ENCODE data around the gene INTS2.
"Not testable (repeated sequence)": the region's sequence is repeated elsewhere in the genome, so short reads cannot be mapped to it uniquely, and the experiment has no call there.

Gene INTS2

DNA sequence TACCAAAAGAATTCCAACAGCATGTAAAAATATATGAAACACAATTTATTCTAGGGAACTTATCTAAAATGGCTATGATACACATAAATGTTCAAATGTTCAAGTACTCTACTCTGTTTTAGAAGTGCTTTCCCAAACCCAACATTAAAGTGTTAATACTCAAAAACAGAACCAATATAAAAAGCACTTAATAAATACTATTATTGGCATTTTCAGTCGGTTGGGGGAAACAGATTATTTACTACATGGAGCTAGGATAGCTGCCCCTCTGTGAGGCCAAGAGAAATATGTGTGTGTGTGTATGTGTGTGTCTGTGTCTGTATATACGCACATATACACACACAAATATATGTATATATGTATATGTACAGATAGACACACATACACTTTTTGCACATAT lies 32.4 kb downstream of the INTS2 start:
- ATAC-seq: no peak

DNA sequence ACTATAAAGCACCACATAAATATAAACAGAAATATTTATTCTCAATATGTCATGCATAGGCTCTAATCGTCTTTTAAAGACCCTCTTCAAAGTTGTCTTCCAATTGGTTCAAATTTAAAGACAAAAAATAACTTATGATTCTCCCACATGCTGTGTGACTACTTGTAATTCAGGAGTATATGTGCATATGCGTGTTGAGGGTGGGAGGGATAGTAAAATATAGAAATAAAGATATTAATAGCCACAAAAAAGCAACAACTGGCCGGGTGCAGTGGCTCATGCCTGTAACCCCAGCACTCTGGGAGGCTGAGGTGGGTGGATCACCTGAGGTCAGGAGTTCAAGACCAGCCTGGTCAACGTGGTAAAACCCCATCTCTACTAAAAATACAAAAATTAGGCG lies 33.5 kb downstream of the INTS2 start:
- ATAC-seq: not testable (repeated sequence)

DNA sequence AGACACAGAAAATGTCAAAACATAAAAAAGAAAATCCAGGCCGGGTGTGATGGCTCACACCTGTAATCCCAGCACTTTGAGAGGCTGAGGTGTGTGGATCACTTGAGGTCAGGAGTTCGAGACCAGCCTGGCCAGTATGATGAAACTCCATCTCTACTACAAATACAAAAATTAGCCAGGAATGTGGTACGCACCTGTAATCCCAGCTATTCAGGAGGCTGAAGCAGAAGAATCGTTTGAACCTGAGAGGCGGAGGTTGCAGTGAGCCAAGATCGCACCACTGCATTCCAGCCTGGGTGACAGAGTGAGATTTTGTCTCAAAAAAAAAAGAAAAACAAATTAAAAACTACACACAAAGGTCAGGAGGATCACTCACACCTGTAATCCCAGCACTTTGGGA lies 40.0 kb downstream of the INTS2 start:
- not testable (repeated sequence) for ATAC-seq

DNA sequence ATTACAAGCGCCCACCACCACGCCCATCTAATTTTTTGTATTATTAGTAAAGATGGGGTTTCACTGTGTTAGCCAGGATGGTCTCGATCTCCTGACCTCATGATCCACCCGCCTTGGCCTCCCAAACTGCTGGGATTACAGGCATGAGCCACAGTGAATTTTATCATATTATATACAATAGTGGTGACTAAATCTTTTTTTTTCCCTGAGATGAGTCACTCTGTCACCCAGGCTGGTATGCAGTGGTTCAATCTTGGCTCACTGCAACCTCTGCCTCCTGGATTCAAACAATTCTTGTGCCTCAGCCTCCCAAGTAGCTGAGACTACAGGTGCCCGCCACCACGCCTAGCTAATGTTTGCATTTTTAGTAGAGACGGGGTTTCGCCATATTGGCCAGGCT lies 41.9 kb downstream of the INTS2 start:
- not testable (repeated sequence) for ATAC-seq

DNA sequence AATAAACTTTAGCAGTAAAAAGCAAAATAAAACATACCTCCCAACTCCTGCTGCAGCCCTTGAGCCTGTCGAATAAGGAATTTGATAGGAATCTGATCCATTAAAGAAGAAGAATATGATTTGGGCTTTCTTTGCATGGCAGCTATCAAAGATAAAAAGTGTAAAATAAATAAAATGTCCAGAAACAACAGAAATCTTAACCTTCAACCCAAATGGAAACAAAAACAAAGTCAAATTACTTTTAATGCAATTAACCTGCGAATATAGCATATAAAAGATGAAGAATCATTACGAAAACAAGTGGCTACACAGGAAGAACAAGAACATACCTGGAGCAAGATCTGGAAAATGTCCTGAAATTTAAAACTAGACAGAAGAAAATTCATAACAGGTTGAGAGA lies 42.9 kb downstream of the INTS2 start:
- ATAC-seq: no peak

DNA sequence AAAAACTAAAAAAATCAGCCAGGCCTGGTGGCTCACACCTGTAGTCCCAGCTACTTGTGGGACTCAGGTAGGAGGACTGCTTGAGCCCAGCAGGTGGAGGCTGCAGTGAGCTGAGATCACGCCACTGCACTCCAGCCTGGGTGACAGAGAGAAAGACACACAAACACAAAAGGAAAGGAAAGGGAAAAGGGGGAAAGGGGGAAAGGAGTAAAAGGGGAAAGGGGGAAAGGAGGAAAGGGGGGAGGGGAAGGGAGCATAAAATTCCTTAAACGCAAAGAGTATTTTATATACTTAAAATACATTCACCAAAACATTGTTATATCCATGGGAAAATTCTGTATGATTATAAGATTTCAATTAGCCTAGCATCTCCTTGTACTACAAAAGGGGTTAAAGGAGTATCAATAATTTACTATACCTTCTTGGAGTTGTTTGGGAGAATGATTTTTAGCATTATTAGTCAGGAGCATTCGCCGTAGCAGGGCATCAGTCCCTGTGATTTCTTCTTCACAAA lies 47.1 kb downstream of the INTS2 start:
- ATAC-seq: no peak

DNA sequence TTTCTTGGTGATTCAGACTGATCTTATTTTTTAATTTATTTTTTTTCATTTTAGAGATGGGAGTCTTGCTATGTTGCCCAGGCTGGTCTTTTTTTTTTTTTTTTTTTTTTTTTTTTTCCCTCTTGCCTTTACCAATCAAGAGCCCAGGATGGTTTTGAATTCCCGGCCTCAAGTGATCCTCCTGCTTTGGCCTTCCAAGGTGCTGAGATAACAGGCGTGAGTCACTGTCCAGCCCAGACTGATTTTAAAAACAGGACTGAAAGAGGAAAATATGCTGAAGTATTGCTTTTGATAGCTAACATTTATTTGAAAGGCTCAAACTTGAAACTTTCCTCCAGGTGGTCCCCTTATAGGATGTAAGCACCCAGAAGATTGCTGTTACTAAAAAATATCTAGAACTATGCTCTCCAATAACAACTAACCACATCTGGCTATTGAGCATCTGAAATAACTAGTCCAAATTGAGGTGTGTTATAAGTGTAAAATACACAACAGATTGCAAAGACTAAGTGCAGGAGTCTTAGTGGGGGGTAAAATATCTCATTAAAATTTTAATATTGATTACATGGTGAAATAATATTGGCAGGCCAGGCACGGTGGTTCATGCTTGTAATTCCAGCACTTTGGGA lies 48.7 kb downstream of the INTS2 start:
- ATAC-seq: no peak

DNA sequence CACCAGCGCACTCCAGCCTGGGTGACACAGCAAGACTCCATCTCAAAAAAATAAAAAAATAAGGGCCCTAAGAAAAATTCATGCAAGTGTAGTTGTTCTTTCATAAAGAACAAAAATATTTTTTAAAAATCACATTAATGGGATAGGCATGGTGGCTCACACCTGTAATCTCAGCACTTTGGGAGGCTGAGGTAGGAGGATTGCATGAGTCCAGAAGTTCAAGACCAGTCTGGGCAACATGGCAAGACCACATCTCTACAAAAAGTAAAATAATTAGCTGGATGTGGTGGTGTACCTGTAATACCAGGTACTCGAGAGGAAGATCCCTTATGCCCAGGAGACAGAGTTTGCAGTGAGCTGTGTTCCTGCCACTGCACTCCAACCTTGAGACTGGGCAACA lies 49.3 kb downstream of the INTS2 start:
- ATAC-seq: no peak

DNA sequence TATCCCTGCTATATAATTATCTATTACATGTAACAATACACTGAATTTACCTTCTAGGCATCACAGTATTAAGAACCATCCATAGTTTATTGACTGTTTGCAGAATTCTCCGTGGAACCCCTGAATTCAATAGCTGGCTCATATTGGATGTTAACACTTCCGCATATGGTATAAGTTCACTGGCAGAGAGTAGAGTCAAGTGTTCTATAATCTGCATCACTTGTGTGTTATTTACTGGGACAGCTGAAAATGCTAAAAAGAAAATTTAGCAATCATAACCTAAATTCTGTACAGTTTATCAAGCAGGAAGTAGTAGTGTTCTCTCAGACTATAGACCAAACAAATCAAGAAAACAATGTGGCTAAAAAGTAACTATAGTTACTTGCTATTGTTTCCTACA lies 49.9 kb downstream of the INTS2 start:
- no peak for ATAC-seq

DNA sequence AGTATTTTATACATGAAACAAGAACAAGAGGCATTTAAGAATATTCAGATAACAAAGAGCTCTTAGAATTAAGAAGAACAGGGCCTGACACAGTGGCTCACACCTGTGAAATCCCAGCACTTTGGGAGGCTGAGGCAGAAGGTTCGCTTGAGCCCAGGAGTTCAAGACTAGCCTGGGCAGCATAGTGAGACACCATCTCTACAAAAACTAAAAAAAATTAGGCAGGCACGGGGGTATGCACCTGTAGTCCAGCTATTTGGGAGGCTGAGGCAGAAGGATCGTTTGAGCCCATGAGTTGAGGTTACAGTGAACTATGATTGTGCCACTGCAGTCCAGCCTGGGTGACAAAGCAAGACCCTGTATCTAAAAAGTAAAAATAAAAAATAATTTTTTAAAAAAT lies 52.0 kb downstream of the INTS2 start:
- ATAC-seq: no peak

DNA sequence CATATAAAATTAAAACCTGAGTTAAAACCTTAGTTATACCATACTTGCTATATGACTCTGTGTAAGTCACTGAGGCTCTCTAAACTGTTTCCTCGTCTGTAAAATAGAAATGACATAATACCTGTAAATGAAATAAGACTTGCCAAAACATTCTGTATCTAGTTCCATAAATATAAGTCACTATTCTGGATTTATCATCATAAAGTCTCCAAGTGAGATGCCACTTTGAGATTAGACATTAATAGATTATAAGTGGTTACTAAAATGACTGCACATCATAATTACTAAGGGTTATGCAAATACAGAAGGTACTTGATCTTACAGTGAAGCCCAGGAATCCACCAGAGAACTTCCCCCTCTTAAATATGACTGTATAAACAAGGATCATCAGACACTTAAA lies 52.5 kb downstream of the INTS2 start:
- ATAC-seq: peak; percentile 86 to 88

DNA sequence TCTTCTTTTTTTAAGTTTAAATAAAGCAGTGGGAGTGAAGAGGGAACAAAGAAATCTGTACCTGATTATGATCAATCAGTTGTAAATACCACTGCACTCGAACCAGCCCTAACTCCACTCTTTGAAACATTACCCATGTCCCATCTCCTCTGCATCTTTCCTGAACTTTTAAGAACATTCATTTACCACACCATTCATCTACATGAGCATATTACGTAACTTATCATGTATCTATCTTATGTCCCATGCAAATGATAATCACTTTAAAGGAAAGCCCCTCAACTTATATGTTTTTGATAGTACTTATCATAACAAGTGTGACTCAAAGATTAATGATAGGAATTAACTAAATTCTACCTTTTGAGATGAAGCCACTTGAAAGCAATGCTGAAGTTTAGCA lies 53.7 kb downstream of the INTS2 start:
- ATAC-seq: no peak

DNA sequence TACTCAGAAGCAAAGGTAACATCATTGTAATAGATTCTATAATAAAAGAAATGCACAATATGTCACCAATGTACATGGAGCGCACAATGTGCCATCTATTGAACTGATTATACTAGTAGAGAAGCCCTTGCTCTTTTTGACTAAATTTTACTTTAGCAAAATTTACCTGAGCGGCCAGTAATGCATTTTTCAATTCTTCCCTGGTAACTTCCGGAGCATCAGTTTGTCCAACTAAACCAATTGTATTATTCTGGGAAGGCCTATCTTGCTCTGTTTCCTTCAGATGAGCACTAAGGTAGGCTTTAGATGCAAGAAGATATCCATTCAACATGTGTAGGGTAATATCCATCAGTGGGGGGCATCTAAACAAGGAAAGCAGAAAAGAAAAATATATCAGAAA lies 55.7 kb downstream of the INTS2 start:
- no peak for ATAC-seq

DNA sequence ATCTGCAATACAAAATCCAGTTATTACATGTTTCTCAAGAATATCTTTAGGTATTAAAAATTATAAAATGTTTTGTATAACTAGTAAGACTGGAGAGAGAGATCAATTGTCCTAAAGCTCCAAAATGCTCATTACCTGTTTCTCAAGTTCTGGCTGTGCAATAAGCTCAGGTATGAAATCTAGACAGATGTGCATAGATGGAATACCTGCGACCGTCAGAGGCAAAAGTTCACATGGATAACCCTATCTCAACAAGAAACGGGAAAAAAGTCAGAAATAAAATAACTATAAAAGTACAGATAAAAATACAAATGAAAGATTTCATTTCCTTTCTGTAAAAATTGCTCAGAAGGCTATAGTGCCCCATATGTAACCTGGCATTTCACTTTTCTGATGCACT lies 58.6 kb downstream of the INTS2 start:
- no peak for ATAC-seq

DNA sequence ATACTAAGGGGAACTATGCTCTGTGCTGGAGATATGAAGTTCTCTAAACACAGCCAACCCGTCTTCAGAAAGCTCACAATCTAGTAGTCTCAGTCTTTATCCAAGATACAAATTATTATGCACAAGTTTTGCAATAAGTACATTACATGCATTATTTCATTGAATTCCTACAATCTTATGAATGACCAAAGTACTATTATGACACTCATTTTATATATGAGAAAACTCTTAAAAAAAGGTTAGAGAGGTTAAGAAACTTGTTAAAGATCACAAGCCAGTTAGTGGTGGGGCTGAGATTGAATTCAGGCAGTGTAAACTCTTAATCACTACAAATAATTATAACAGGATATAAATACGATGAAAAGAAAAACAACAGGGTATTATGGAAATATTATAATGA lies 59.7 kb downstream of the INTS2 start:
- ATAC-seq: no peak

DNA sequence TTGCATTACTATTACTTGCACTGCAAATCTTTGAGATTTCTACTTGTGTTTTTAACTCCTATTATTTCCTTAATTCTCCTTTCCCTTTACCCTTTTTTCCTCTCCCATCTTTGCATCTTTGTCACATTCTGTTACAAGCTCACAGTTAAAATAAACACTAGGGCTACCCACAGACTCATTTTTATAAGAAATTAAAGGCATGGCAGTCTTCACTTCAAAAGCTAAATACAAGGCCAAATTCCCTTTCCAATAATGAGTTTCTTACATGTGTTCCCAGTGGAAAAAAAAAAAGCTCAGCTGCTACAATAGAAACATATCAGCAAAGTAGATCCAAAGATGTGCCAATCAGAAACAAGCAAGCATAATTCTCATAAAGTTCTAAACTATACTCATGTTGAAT lies 60.7 kb downstream of the INTS2 start:
- no peak for ATAC-seq

DNA sequence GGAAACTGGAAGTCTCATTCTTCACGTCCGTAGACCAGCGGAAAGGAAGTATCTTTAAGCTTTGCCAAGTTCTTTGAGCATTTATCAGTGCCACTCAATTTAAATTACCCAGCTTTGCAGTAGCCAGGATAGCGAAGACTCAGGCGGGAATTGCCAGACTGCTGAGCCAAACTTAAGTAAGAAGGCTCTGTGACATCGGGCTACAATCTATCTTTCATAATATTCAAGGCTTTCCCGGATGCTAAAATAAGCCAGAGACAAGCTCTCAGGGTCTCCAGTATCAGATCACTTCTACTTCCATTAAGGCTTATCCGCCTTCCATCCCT lies 64.0 kb downstream of the INTS2 start:
- peak; percentile 2 to 6 for ATAC-seq

DNA sequence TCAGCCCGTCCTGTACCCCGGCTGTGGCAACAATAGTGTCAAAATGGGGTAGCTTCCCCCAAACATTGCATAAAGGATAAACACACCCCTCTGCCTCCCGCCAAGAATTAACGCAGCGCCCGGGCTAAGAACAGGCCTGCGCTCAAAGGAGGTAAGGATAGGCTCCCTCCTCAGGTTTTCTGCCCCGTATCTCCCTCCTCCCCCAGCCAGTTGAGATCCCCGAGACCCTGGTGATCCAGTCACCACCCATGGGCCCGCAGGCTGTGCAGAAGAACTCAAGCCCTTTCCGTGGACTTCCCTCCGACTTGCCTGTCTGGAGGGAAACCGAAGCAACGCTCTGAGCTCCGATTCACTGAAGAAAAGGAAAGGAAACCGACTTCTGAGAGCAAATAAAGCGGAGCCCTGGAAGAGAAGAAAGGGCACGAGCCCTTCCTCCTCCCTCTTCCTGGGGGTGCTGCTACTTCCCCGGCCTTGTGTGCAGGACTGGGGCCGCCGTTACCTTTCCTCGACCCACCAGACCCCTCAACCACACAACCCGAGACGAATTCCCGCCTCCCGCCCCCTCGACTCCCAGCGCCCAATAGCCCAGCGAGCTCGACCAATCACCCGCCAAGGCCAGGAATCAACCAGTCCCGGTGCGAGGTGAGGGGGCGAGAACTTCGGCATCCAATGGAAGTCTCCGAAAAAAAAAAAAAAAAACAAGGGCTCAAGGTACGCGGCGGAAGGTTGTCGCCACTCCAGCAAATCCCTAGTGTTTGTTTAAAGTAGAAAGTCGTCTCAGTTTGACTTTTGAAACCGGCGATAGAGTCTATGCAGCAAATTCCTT lies 64.6 kb downstream of the INTS2 start, which contains the start of gene BRIP1:
TSS of gene BRIP1 (minus strand) at position 554 of the 826 bp plus-strand sequence. CDS start 1,989 bp downstream, outside the sequence.
- peak; percentile 97 to 98 for ATAC-seq

DNA sequence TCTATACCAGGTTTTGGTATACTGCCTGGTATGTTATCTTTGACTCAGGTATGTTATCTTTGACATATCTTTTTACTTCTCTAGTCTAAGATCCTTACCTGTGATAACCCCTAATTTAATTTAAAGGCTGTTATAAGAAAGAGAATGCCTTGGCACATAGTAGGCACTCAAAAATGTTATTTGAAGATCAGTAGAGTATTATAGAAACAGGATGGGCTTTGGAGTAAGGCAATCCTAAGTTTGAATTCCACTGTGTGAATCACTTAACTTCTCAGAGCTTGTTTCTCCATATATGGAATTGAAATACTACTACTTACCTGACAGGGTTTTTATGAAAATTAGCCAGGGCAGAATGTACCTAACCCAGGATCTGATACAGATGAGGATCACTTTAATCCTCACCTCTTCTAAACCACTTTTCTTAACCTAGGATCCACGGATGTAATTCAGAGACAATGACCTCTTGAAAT lies 65.6 kb downstream of the INTS2 start:
- ATAC-seq: no peak

DNA sequence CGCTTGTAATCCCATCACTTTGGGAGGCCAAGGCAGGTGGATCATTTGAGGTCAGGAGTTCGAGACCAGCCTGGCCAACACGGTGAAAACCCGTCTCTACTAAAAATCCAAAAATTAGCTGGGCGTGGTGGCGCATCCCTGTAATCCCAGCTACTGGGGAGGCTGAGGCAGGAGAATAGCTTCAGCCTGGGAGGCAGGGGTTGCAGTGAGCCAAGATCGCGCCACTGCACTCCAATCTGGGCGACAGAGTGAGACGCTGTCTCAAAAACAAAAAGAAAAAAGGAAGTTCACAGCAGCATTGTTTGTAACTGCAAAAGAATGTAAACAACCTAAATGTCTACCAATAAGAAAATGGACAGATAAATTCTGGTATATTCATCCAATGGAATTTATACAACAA lies 67.4 kb downstream of the INTS2 start:
- not testable (repeated sequence) for ATAC-seq

DNA sequence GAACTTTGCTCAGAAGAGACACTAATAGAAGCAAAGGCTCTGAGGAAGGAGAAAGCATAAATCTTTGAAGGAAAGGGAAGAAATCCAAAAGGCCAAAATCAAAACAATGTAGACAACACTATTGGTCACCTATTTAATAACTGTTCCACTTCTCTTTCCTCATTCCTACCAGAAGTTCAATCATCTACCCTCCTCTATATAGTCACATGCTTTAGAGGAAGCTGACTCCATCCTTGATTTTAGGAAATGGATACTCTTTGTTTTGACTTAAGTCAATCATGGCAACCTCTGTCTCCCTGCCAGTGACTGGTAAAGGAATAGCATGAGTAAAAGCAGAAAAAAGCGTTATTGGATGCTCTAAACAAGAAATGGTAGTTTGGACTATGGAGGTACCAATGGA lies 71.7 kb downstream of the INTS2 start:
- ATAC-seq: no peak

DNA sequence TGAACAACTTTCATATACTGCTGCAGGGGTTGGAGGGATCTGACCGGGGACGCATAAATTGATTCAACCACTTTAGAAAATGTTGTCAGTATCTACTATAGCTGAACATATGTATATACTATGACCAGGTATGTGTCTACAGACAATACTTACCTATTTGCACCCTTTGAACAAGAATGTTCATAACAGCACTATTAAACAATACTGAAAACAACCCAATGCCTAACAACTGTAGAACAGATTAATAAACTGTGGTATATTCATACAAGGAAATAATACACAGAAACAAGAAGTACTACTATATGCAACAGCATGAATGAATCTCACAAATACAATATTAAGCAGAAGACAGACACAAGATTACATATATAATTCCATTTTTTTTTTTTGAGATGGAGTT lies 74.9 kb downstream of the INTS2 start:
- ATAC-seq: no peak

DNA sequence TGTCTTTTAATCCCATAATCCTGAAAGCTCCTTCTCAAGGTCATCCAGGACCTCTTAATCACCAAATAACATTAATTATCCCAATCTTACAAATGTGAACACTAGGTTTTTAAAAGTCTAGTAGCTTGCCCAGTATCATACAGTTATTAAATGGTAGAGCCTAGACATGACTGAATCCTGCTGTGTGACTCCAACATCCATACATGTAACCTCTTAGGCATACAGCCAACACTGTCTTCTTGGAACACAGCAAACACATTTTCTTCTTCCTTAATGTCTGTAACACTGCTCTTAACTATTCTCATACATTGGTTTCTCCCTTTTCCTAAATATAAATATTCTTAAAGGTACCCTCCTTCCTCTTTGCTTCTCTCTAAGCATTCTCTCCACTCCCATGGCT lies 78.1 kb downstream of the INTS2 start:
- ATAC-seq: no peak

DNA sequence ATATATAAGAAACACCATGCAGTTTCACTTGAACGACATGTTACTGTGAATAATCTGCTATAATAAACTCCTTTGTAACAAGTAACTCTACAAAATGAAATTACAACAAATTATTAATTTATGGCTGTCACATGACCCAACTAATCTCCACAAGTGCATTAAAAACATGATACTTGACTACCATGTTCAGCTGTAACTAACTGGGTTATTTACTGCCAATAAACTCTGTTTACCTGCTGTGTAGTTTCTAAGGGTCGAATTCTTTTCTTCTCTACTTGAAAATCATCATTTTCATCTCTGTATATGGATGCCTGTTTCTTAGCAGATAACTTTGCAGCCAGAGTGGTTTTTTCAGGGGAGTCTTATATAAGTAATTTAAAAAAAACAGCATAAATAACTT lies 78.9 kb downstream of the INTS2 start:
- no peak for ATAC-seq

All from activated CD4-positive, CD25-positive, alpha-beta regulatory T cell treated with anti-CD3 and anti-CD28 coated beads, Interleukin-2, amount 50 U/mL, for 24 hours (primary cell).